Measurements from ENCODE around the gene ZNF45.

The ZNF45 gene

GRCh38 chr19:43934055-43934984 is 762 bp downstream of the ZNF45 start:
- Histone ChIP-seq H3K4me1 (ENCODE audit: insufficient read depth, low read length, poor library complexity, severe bottlenecking) (peaks cover 24% of the 10 kb centered on the region), H3K9me3 (ENCODE audit: insufficient read depth, low read depth, low read length) (no peaks in the 10 kb centered on the region), H3K9ac (ENCODE audit: low read depth, low read length, poor library complexity, severe bottlenecking) (peak overlapping the region; percentile 88), H3K4me2 (ENCODE audit: low read depth, low read length, poor library complexity, severe bottlenecking) (peak overlapping the region; percentile 78), H3K79me2 (ENCODE audit: insufficient read depth, low read length) (peaks cover 23% of the 10 kb centered on the region), H3K9me2 (replicated peaks; ENCODE audit: low read depth, low read length) (no peaks in the 10 kb centered on the region), H3K4me3 (ENCODE audit: low read length, poor library complexity, severe bottlenecking) (peak overlapping the region; percentile 86), H3F3A (ENCODE audit: low read depth) (no peaks in the 10 kb centered on the region), H4K20me1 (ENCODE audit: insufficient read depth, low read length, poor library complexity, severe bottlenecking) (no peaks in the 10 kb centered on the region), H2AFZ (ENCODE audit: low read length) (peak overlapping the region; percentile 90), H3K36me3 (ENCODE audit: insufficient read depth, low read length) (peaks cover 14% of the 10 kb centered on the region; the same call in 1 of the 2 replicates), H3K27me3 (ENCODE audit: insufficient read depth, low read length, poor library complexity, severe bottlenecking) (no peaks in the 10 kb centered on the region)
- TF ChIP-seq EZH2phosphoT487 (IDR thresholded peaks at IDR 0.05; ENCODE audit: borderline replicate concordance) = no peak
- no peak for TF ChIP-seq CTCF (conservative IDR thresholded peaks at IDR 0.05; ENCODE audit: low read length)

- H3K4me3 ChIP-seq (ENCODE audit: low read length, poor library complexity, severe bottlenecking) = no peak overlapping the region
- no peak overlapping the region for H3K9ac ChIP-seq (ENCODE audit: low read depth, low read length, poor library complexity, severe bottlenecking)
- no peaks in the 10 kb centered on the region for H3K9me3 ChIP-seq (ENCODE audit: insufficient read depth, low read depth, low read length)
- H3F3A ChIP-seq (ENCODE audit: low read depth) = no peaks in the 10 kb centered on the region
- no peak overlapping the region for H2AFZ ChIP-seq (ENCODE audit: low read length)
- H3K4me2 ChIP-seq (ENCODE audit: low read depth, low read length, poor library complexity, severe bottlenecking) = no peak overlapping the region
- peaks cover 12% of the 10 kb centered on the region for H3K4me1 ChIP-seq (ENCODE audit: insufficient read depth, low read length, poor library complexity, severe bottlenecking)
- H3K27me3 ChIP-seq (ENCODE audit: insufficient read depth, low read length, poor library complexity, severe bottlenecking) = no peaks in the 10 kb centered on the region
- TF ChIP-seq CTCF (conservative IDR thresholded peaks at IDR 0.05; ENCODE audit: low read length) = no peak
- TF ChIP-seq EZH2phosphoT487 (IDR thresholded peaks at IDR 0.05; ENCODE audit: borderline replicate concordance) = no peak
- H3K36me3 ChIP-seq (ENCODE audit: insufficient read depth, low read length) = peaks cover 40% of the 10 kb centered on the region; the same call in 1 of the 2 replicates
- H3K79me2 ChIP-seq (ENCODE audit: insufficient read depth, low read length) = peaks cover 12% of the 10 kb centered on the region; the same call in 1 of the 2 replicates
- no peaks in the 10 kb centered on the region for H4K20me1 ChIP-seq (ENCODE audit: insufficient read depth, low read length, poor library complexity, severe bottlenecking)
- no peaks in the 10 kb centered on the region for H3K9me2 ChIP-seq (replicated peaks; ENCODE audit: low read depth, low read length)
Measured at GRCh38 chr19:43928820-43929219, 6.3 kb downstream of the ZNF45 start.

GRCh38 chr19:43923875-43924274 is 11.2 kb downstream of the ZNF45 start:
- H3K36me3 ChIP-seq (ENCODE audit: insufficient read depth, low read length) = peaks cover 51% of the 10 kb centered on the region; the same call in 1 of the 2 replicates
- H3K9me3 ChIP-seq (ENCODE audit: insufficient read depth, low read depth, low read length) = no peaks in the 10 kb centered on the region
- no peaks in the 10 kb centered on the region for H3K79me2 ChIP-seq (ENCODE audit: insufficient read depth, low read length)
- H3K4me1 ChIP-seq (ENCODE audit: insufficient read depth, low read length, poor library complexity, severe bottlenecking) = no peaks in the 10 kb centered on the region
- H3F3A ChIP-seq (ENCODE audit: low read depth) = no peaks in the 10 kb centered on the region
- no peak overlapping the region for H2AFZ ChIP-seq (ENCODE audit: low read length)
- no peak overlapping the region for H3K4me2 ChIP-seq (ENCODE audit: low read depth, low read length, poor library complexity, severe bottlenecking)
- no peaks in the 10 kb centered on the region for H3K27me3 ChIP-seq (ENCODE audit: insufficient read depth, low read length, poor library complexity, severe bottlenecking)
- no peaks in the 10 kb centered on the region for H3K9me2 ChIP-seq (replicated peaks; ENCODE audit: low read depth, low read length)
- H3K9ac ChIP-seq (ENCODE audit: low read depth, low read length, poor library complexity, severe bottlenecking) = no peak overlapping the region
- H3K4me3 ChIP-seq (ENCODE audit: low read length, poor library complexity, severe bottlenecking) = no peak overlapping the region
- TF ChIP-seq CTCF (conservative IDR thresholded peaks at IDR 0.05; ENCODE audit: low read length) (no peak), EZH2phosphoT487 (IDR thresholded peaks at IDR 0.05; ENCODE audit: borderline replicate concordance) (no peak)
- H4K20me1 ChIP-seq (ENCODE audit: insufficient read depth, low read length, poor library complexity, severe bottlenecking) = no peaks in the 10 kb centered on the region
